ENCODE data around the gene EVC.

DNA sequence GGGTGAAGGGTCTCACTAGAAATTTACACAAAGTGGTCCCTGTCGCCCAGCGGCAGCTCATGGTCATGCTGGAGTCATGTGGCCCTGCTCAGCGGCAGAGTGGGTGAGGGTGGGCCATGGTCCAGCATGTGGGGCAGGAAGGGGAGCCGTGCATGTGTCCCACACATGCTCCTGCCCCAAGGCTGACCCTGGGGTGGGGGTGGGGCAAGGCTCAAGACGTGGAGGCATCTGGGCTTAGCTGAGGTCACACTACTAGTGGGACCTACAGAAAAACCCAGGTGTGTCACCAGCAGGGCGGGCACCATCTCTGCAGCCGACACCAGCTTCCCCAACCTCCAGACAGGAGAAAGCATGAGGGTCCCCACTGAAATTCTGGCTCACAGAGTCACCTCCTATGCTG, 42.4 kb downstream of the EVC start:
- no peak for TF ChIP-seq EZH2phosphoT487 (IDR thresholded peaks at IDR 0.05; ENCODE audit: low read depth, severe bottlenecking, unreplicated experiment)
- TF ChIP-seq, protein P1, sequence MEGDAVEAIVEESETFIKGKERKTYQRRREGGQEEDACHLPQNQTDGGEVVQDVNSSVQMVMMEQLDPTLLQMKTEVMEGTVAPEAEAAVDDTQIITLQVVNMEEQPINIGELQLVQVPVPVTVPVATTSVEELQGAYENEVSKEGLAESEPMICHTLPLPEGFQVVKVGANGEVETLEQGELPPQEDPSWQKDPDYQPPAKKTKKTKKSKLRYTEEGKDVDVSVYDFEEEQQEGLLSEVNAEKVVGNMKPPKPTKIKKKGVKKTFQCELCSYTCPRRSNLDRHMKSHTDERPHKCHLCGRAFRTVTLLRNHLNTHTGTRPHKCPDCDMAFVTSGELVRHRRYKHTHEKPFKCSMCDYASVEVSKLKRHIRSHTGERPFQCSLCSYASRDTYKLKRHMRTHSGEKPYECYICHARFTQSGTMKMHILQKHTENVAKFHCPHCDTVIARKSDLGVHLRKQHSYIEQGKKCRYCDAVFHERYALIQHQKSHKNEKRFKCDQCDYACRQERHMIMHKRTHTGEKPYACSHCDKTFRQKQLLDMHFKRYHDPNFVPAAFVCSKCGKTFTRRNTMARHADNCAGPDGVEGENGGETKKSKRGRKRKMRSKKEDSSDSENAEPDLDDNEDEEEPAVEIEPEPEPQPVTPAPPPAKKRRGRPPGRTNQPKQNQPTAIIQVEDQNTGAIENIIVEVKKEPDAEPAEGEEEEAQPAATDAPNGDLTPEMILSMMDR (IDR thresholded peaks at IDR 0.05; ENCODE audit: poor library complexity) = no peak
